PFSK-1 (cell line): Measurements from ENCODE around the gene SLC6A11.

Experiments
- FOXP2 ChIP-seq: optimal IDR thresholded peaks from 2 replicates; pipeline ENCODE3; 2011; ENCODE audit warnings: borderline replicate concordance, control low read depth, inconsistent platforms; ENCODE audit not compliant: insufficient read depth; ENCODE audit errors: extremely low read length, extremely low read depth
- POLR2AphosphoS5 ChIP-seq: IDR thresholded peaks from 2 replicates; pipeline ENCODE4 v1.6.1; 2012; ENCODE audit warnings: low read depth, mild to moderate bottlenecking, control low read depth, low read length, moderate library complexity
- REST ChIP-seq, 2 experiments: IDR thresholded peaks; 2 replicates each; pipeline versions ENCODE4 v1.6.1 to v1.8.0; 2011 to 2012; ENCODE audit warnings: low read depth in 2 of 2, low read length in 2 of 2, control low read depth in 1 of 2, inconsistent platforms in 1 of 2, mild to moderate bottlenecking in 1 of 2, moderate library complexity in 1 of 2; ENCODE audit not compliant: insufficient read depth in 1 of 2
- SIN3A ChIP-seq: IDR thresholded peaks from 2 replicates; pipeline ENCODE4 v1.6.1; 2012; ENCODE audit warnings: mild to moderate bottlenecking, low read length, moderate library complexity, borderline replicate concordance; ENCODE audit not compliant: insufficient read depth
- TAF1 ChIP-seq: IDR thresholded peaks from 2 replicates; pipeline ENCODE4 v1.6.1; 2012; ENCODE audit warnings: low read length, control low read depth, borderline replicate concordance; ENCODE audit not compliant: insufficient read depth

The SLC6A11 gene

GRCh38 chr3:10823516-10823818, 7.4 kb downstream of the SLC6A11 start:
- TF ChIP-seq SIN3A (no peak), REST (IDR thresholded peaks at IDR 0.05; ENCODE audit: insufficient read depth in 1 of 2, low read depth in 2 of 2, low read length in 2 of 2) (no peak), FOXP2 (no peak), TAF1 (no peak), POLR2AphosphoS5 (no peak)

- TF ChIP-seq FOXP2 (no peak), TAF1 (no peak), REST (IDR thresholded peaks at IDR 0.05; ENCODE audit: insufficient read depth in 1 of 2, low read depth in 2 of 2, low read length in 2 of 2) (no peak), SIN3A (no peak), POLR2AphosphoS5 (no peak)
These were observed 8.4 kb downstream of the SLC6A11 start for GRCh38 chr3:10824468-10824867.

GRCh38 chr3:10833855-10834414, 17.9 kb downstream of the SLC6A11 start:
- TF ChIP-seq POLR2AphosphoS5 (no peak), TAF1 (no peak)

GRCh38 chr3:10834951-10835350, 18.9 kb downstream of the SLC6A11 start:
- TF ChIP-seq POLR2AphosphoS5 = no peak
- TF ChIP-seq REST (IDR thresholded peaks at IDR 0.05; ENCODE audit: insufficient read depth in 1 of 2, low read depth in 2 of 2, low read length in 2 of 2) = no peak
- TF ChIP-seq SIN3A = no peak
- TF ChIP-seq FOXP2 = no peak
- TF ChIP-seq TAF1 = no peak

- TF ChIP-seq REST (IDR thresholded peaks at IDR 0.05; ENCODE audit: insufficient read depth in 1 of 2, low read depth in 2 of 2, low read length in 2 of 2) (no peak), FOXP2 (no peak), TAF1 (no peak), SIN3A (no peak), POLR2AphosphoS5 (no peak)
These were observed 19.4 kb downstream of the SLC6A11 start for GRCh38 chr3:10835406-10835805.

GRCh38 chr3:10836676-10837075, 20.6 kb downstream of the SLC6A11 start:
- TF ChIP-seq POLR2AphosphoS5 (no peak), TAF1 (no peak), SIN3A (no peak), REST (IDR thresholded peaks at IDR 0.05; ENCODE audit: insufficient read depth in 1 of 2, low read depth in 2 of 2, low read length in 2 of 2) (no peak), FOXP2 (no peak)
